GM23338 (cell line): ENCODE data around the gene STAT6.

ENCODE experiments used
- CREB1 ChIP-seq: fragments of 250-450 bp; sonication (Bioruptor Pico); IDR thresholded peaks from 2 replicates; pipeline ENCODE4 v1.5.0; 2020; ENCODE audit warnings: low read depth, mild to moderate bottlenecking, moderate library complexity
- CTCF ChIP-seq, 2 experiments: fragments of 200-600 bp in 1 of 2; sonication (generic) in 1 of 2; conservative IDR thresholded peaks; 2 replicates each; pipeline versions ENCODE4 v1.5.1 to v1.6.1; 2016 to 2017; ENCODE audit warnings: antibody characterized with exemption in 2 of 2, low read depth in 2 of 2, mild to moderate bottlenecking in 2 of 2, moderate library complexity in 1 of 2
- EZH2 ChIP-seq: fragments of 200-600 bp; sonication (generic); IDR thresholded peaks from one replicate; pipeline ENCODE4 v1.8.0; 2017; ENCODE audit warnings: antibody characterized with exemption, mild to moderate bottlenecking, low read depth; ENCODE audit not compliant: unreplicated experiment
- EZH2phosphoT487 ChIP-seq: fragments of 200-600 bp; sonication (generic); IDR thresholded peaks from one replicate; pipeline ENCODE4 v1.8.1; 2018; ENCODE audit warnings: antibody characterized with exemption; ENCODE audit not compliant: unreplicated experiment
- JUNB ChIP-seq: IDR thresholded peaks from one replicate; pipeline ENCODE4 v1.6.1; 2016; ENCODE audit warnings: antibody characterized with exemption; ENCODE audit not compliant: unreplicated experiment
- POLR2AphosphoS5 ChIP-seq: IDR thresholded peaks from 2 replicates; pipeline ENCODE4 v1.6.1; 2016; ENCODE audit warnings: antibody characterized with exemption, low read depth
- REST ChIP-seq: IDR thresholded peaks from one replicate; pipeline ENCODE4 v1.6.1; 2018; ENCODE audit warnings: antibody characterized with exemption; ENCODE audit not compliant: unreplicated experiment
- STAT1 ChIP-seq: IDR thresholded peaks from one replicate; pipeline ENCODE4 v1.6.1; 2016; ENCODE audit warnings: antibody characterized with exemption; ENCODE audit not compliant: unreplicated experiment
- ZNF114 ChIP-seq: fragments of 250-450 bp; sonication (Bioruptor Pico); IDR thresholded peaks from 2 replicates; pipeline ENCODE4 v1.5.0; 2020; ENCODE audit warnings: mild to moderate bottlenecking, moderate library complexity
- ZNF331 ChIP-seq: fragments of 250-450 bp; sonication (Bioruptor Pico); IDR thresholded peaks from 2 replicates; pipeline ENCODE4 v1.5.0; 2020; ENCODE audit warnings: low read depth, mild to moderate bottlenecking, moderate library complexity

GRCh38 chr12:57149245-57149900 lies 38.2 kb upstream of the STAT6 start:
- TF ChIP-seq CTCF (conservative IDR thresholded peaks at IDR 0.05; ENCODE audit: low read depth in 2 of 2) = no peak
- no peak for TF ChIP-seq REST
- TF ChIP-seq JUNB = no peak
- TF ChIP-seq CREB1 (CRISPR knock-in tag) = no peak
- TF ChIP-seq POLR2AphosphoS5 = no peak
- TF ChIP-seq ZNF331 = no peak
- no peak for TF ChIP-seq EZH2phosphoT487
- no peak for TF ChIP-seq EZH2
- TF ChIP-seq STAT1 = no peak
- TF ChIP-seq ZNF114 = no peak
